NCI-H446 (cell line): ENCODE data around the gene FUT9.
"Not testable (repeated sequence)": the region's sequence is repeated elsewhere in the genome, so short reads cannot be mapped to it uniquely, and the experiment has no call there.

ENCODE experiments used
- DNase-seq, 2 experiments: peaks; one replicate each; lab custom pipeline; 2025; lab: John Stamatoyannopoulos, UW

The FUT9 gene

GRCh38 chr6:96186094-96186493 lies 170.3 kb downstream of the FUT9 start:
- no peak for DNase-seq

GRCh38 chr6:96186516-96187195 lies 170.9 kb downstream of the FUT9 start:
- no peak for DNase-seq

- DNase-seq: peak in 1 of 2 experiments; percentile 32
These were observed 178.9 kb downstream of the FUT9 start for GRCh38 chr6:96194675-96195074.

- DNase-seq: peak in 1 of 2 experiments; percentile 3
These were observed 179.5 kb downstream of the FUT9 start for GRCh38 chr6:96195272-96195671.

- DNase-seq: no peak
These were observed 180.9 kb downstream of the FUT9 start for GRCh38 chr6:96196633-96197032.

GRCh38 chr6:96197241-96197640 lies 181.5 kb downstream of the FUT9 start:
- DNase-seq: no peak

GRCh38 chr6:96202571-96202970 lies 186.8 kb downstream of the FUT9 start:
- no peak for DNase-seq

GRCh38 chr6:96211341-96211740 lies 195.6 kb downstream of the FUT9 start:
- DNase-seq: no peak

GRCh38 chr6:96212066-96212465 lies 196.3 kb downstream of the FUT9 start:
- peak in 1 of 2 experiments; percentile 3 for DNase-seq

- no peak for DNase-seq
These were observed 198.0 kb downstream of the FUT9 start for GRCh38 chr6:96213784-96214183.

- no peak for DNase-seq
These were observed 207.9 kb downstream of the FUT9 start for GRCh38 chr6:96223695-96224094.

- no peak for DNase-seq
These were observed 211.4 kb downstream of the FUT9 start for GRCh38 chr6:96227135-96227534.

GRCh38 chr6:96234444-96234843 lies 218.7 kb downstream of the FUT9 start:
- DNase-seq: no peak

- DNase-seq: no peak
These were observed 220.2 kb downstream of the FUT9 start for GRCh38 chr6:96235927-96236326.

- no peak for DNase-seq
These were observed 220.7 kb downstream of the FUT9 start for GRCh38 chr6:96236471-96236870.

- DNase-seq: no peak
These were observed 222.0 kb downstream of the FUT9 start for GRCh38 chr6:96237638-96238347.

GRCh38 chr6:96246563-96246962 lies 230.8 kb downstream of the FUT9 start:
- no peak for DNase-seq

- no peak for DNase-seq
These were observed 234.0 kb downstream of the FUT9 start for GRCh38 chr6:96249755-96250154.

GRCh38 chr6:96257751-96258150 lies 242.0 kb downstream of the FUT9 start:
- DNase-seq: no peak

GRCh38 chr6:96260787-96261430 lies 245.1 kb downstream of the FUT9 start:
- DNase-seq: not testable (repeated sequence)
